Skeletal muscle satellite cell (primary cell): Measurements from ENCODE around the gene SH2B2. TPM values are rescaled to one million over a fixed set of nuclear protein-coding genes. Genes with fewer than 3 reads are reported as not detected.

Experiments
- H3K27me3 ChIP-seq: 2 replicates; pipeline ENCODE4 v1.7.0; 2013; ENCODE audit warnings: low read length; ENCODE audit not compliant: control insufficient read depth, insufficient read depth
- H3K36me3 ChIP-seq: 2 replicates; pipeline ENCODE4 v1.7.0; 2013; ENCODE audit warnings: mild to moderate bottlenecking, control low read depth, low read length; ENCODE audit not compliant: insufficient read depth
- H3K4me1 ChIP-seq: 2 replicates; pipeline ENCODE4 v1.7.0; 2013; ENCODE audit warnings: low read length; ENCODE audit not compliant: control insufficient read depth, insufficient read depth
- H3K4me2 ChIP-seq: 2 replicates; pipeline ENCODE4 v1.7.0; 2013; ENCODE audit warnings: mild to moderate bottlenecking, low read length
- H3K4me3 ChIP-seq: 2 replicates; pipeline ENCODE4 v1.7.0; 2013; ENCODE audit warnings: low read length
- H3K9ac ChIP-seq: 2 replicates; pipeline ENCODE4 v1.7.0; 2013; ENCODE audit warnings: mild to moderate bottlenecking, low read depth, low read length, moderate library complexity
- H3K9me3 ChIP-seq: replicated peaks from 2 replicates; pipeline ENCODE4 v1.7.0; 2013; ENCODE audit warnings: mild to moderate bottlenecking, control low read depth, low read length
- total RNA-seq: library from RNA; depleted of rRNA; stranded (reverse); fragments of >200 nt; gene quantifications from 2 replicates; pipeline ENCODE4 v1.2.3, GENCODE V29; 2012; rRNA removed

SH2B2 gene
- total RNA-seq: 1.5 and 2.0 TPM in 2 replicates

DNA sequence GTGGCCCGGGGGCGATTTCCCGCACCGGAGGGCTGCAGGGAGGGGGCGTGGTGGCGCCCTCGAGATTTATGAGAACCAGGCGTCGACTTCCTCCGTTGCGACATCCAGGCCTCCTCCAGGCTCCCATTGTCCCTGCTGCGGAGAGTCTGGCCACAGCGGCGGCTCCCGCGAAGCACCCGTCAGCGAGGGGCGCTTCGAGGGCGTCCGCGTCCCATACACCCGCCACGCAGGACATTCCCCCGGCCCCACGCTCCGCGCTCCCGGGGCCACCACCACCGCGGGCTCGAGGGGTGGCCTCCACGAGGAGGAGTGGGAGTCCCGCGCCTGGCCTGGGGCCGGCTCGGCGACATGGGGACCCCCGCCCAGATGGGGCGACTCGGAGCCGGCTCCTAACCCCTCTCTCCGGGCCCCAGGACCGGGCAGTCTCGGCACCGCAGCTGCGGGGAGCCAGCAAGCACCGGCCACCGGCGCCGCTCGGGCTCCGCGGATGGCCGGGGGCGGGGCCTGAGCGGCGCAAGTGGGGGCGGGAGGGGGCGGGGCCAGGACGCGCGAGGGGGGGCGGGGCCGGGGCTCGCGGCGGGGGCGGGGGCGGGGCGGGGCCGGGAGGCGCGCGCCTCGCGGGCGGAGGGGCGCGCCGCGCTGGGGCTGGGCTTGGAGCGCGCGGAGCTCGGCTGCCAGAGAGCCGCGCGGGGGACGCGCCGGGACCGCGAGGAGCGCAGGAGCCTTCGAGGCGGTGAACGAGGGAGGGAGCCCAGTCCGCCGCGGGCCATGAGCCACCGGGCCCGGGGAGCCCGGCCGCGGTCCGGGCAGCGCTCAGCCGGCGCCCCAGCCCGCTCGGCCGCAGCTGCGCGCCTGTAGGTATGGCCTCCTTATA lies at the start of gene SH2B2:
SH2B2 (plus strand) TSS at position 632 of the 874 bp plus-strand sequence. CDS start 13,683 bp downstream, outside the sequence.
- Histone ChIP-seq H3K4me3 (peak within 1 kb of the TSS; percentile 94), H3K36me3 (no peaks in the 10 kb centered on the region), H3K9me3 (no peaks in the 10 kb centered on the region), H3K4me2 (peak within 1 kb of the TSS; percentile 100), H3K27me3 (peaks cover 3% of the 10 kb centered on the region), H3K4me1 (peaks cover 33% of the 10 kb centered on the region), H3K9ac (peak within 1 kb of the TSS; percentile 93)

DNA sequence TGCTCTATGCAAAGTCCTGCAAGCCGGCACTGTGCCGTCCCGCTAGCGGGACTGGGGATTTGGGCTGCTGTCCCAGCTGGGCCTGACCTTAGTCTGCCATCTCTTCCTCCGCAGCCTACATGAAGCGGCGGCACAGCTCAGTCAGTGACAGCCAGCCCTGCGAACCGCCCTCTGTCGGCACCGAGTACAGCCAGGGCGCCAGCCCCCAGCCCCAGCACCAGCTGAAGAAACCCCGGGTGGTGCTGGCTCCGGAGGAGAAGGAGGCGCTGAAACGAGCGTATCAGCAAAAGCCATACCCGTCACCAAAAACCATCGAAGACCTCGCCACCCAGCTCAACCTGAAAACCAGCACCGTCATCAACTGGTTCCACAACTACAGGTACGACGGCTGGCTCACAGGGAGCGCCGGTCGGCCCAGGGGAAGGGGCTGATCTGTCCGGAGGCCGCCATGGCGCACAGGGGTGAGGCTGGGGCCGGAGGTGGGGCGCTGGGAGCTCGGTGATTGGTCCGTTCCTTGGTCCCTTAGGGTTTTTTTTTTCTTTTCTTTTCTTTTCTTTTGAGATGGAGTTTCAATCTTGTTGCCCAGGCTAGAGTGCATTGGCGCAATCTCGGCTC lies 47.4 kb upstream of the SH2B2 start:
- Histone ChIP-seq H3K27me3 (no peaks in the 10 kb centered on the region), H3K9ac (no peak overlapping the region), H3K4me2 (no peak overlapping the region), H3K4me3 (no peak overlapping the region), H3K4me1 (no peaks in the 10 kb centered on the region), H3K36me3 (peaks cover 8% of the 10 kb centered on the region), H3K9me3 (no peaks in the 10 kb centered on the region)

DNA sequence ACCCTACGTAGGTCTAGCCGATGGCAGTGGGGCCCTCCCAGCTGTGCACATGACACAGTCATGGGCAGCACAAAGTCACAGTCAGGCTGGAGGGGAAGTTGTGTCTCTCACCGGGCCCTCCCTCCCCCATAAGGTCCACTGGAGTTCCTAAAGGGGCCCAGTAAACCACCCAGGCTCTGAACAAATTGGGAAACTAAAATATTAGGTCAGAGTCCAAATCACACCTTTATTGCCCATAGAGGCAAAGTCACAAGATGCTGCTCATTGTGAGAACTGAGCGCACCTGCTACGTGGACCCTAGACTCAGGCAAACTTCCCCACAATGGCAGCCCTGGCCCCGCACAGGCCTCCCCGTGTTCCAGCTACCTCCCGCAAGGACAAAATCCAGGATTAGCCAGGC lies 45.2 kb upstream of the SH2B2 start:
- H3K4me3 ChIP-seq: no peak overlapping the region
- H3K9me3 ChIP-seq: no peaks in the 10 kb centered on the region
- H3K9ac ChIP-seq: no peak overlapping the region
- H3K36me3 ChIP-seq: peaks cover 8% of the 10 kb centered on the region
- H3K27me3 ChIP-seq: no peaks in the 10 kb centered on the region
- no peak overlapping the region for H3K4me2 ChIP-seq
- no peaks in the 10 kb centered on the region for H3K4me1 ChIP-seq

DNA sequence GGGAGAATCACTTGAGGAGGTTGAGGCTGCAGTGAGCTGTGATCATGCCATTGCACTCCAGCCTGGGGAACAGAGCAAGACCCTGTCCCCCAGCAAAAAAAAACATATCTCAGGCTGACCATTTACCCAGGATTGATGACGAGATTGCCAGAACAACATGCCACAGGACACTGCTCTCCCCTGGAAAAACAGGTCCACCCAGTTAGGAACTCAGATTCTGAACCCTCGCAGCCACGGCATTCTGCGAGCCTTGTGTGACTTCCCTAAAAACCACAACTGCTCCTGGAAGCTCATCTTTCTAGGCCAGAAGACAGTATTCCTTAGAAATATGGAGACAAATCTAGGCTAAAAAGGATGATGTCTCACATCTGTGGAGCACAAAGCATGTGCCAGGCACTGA lies 42.1 kb upstream of the SH2B2 start:
- no peak overlapping the region for H3K9ac ChIP-seq
- H3K36me3 ChIP-seq: peaks cover 8% of the 10 kb centered on the region
- H3K4me2 ChIP-seq: no peak overlapping the region
- H3K9me3 ChIP-seq: no peaks in the 10 kb centered on the region
- H3K4me1 ChIP-seq: no peaks in the 10 kb centered on the region
- no peak overlapping the region for H3K4me3 ChIP-seq
- no peaks in the 10 kb centered on the region for H3K27me3 ChIP-seq

DNA sequence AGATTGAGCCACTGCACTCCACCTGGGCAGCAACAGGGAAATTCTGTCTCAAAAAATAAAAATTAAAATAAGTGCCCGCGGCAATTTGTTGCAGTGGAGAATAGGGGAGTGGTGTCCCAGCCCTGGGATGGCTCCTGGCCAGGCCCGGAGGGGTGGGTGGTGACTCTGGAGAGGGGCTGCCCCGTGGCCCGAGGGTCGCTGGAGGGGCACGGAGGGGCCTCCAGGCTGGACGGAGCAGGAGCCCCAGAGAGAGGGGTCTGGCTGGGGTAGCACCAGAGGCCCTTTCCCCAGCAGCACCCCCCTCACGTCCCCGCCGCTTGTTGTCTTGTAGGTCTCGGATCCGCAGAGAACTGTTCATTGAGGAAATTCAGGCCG lies 38.6 kb upstream of the SH2B2 start:
- H3K9ac ChIP-seq: no peak overlapping the region
- H3K9me3 ChIP-seq: no peaks in the 10 kb centered on the region
- no peak overlapping the region for H3K4me2 ChIP-seq
- H3K27me3 ChIP-seq: no peaks in the 10 kb centered on the region
- peaks cover 2% of the 10 kb centered on the region for H3K36me3 ChIP-seq
- peaks cover 5% of the 10 kb centered on the region for H3K4me1 ChIP-seq
- no peak overlapping the region for H3K4me3 ChIP-seq

DNA sequence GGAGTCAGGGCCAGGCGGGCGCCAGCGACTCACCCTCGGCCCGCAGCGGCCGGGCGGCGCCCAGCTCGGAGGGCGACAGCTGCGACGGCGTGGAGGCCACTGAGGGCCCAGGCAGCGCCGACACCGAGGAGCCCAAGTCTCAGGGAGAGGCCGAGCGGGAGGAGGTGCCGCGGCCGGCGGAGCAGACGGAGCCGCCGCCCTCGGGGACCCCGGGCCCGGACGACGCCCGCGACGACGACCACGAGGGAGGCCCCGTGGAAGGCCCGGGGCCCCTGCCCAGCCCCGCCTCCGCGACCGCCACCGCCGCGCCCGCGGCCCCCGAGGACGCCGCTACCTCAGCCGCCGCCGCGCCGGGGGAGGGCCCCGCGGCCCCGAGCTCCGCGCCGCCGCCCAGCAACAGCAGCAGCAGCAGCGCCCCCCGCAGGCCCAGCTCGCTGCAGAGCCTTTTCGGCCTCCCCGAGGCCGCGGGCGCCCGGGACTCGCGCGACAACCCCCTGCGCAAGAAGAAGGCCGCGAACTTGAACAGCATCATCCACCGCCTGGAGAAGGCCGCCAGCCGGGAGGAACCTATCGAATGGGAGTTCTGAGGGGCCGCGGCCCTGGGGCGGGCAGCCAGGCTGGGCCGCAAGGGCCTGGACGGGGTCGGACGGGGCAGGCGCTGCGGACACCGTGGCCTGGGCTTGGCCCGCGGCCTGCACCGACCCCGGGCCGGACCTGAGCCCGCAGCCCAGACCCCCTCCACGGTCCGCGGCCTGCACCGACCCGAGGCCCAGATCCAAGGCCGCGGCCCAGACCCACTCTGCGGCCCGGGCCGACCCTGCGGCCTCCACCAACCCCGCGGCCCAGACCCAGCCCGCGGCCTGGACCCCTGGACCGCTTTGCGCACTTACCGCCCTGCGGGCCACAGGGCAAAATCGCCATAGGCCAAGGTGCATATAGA lies 37.9 kb upstream of the SH2B2 start:
- Histone ChIP-seq H3K9ac (no peak overlapping the region), H3K4me2 (no peak overlapping the region), H3K9me3 (no peaks in the 10 kb centered on the region), H3K4me1 (peaks cover 11% of the 10 kb centered on the region), H3K36me3 (no peaks in the 10 kb centered on the region), H3K4me3 (no peak overlapping the region), H3K27me3 (no peaks in the 10 kb centered on the region)

DNA sequence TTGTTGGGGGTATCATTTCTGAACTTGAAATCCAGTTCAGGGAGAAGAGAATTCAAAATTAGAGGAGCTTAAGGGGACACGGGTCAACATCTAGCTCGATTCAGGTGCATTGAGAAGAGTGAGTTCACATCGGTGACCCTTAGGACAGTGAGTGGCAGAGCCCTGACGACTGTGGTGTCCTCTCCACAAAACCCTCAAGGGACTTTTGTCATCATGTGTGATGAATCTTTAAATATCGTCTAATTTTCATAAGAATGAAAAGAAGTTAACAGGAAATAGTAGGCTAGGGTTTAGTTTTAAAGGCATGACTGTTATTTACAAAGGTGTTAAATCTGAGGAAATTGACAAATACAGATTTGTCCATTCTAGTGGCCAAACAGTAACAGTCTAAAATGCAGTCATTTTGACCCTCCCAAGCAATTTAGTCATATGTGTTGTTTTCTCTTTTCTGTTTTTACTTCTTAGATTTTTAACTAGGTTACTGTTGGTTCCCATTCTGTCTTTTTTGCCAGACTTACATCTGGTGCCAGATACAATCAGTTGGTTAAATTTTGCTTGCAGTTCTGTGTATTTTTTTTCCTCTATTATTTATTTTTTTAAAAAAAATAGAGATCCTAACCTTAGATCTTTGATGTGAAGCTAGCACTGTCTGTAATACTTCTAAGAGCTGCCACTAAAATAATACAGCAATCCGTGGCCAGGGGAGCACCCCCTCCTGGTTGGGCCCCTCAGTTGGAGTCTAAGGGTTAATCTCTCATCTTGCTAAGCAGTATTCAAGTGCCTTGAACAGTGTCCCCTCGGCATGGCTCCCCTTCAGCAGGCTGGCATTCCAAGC lies 34.9 kb upstream of the SH2B2 start:
- Histone ChIP-seq H3K36me3 (no peaks in the 10 kb centered on the region), H3K27me3 (no peaks in the 10 kb centered on the region), H3K9me3 (no peaks in the 10 kb centered on the region), H3K9ac (no peak overlapping the region), H3K4me3 (no peak overlapping the region), H3K4me1 (peaks cover 16% of the 10 kb centered on the region), H3K4me2 (no peak overlapping the region)

DNA sequence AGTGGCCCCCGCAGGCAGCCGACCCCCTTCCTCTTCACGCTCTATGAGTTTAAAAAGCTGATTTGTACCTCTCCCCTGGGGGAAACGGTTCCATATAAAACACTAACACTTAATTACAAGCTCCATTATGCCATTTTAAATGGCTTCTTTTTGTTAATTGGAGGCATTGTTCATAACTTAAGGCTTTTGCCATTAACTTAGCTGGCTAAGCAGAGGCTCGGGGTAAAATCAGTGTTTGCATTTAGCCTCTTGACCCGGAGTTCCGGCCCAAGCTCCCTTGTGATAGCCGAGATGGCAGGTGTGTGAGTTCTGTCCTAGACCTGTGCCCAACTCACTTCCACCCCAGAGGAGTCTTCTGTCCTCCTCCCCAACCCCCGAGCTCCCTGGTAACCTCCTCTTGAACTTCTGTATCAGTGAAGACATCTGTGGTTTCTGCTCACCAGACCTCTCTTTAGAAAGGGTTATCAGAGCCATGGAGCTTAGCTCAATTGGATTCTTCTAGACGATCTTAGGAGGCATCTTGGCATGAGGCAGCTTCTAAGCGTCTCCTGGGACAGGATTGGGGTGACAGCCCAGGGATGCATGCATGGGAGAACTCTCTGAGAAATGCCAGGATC lies 34.2 kb upstream of the SH2B2 start:
- Histone ChIP-seq H3K9me3 (no peaks in the 10 kb centered on the region), H3K4me1 (peaks cover 16% of the 10 kb centered on the region), H3K9ac (no peak overlapping the region), H3K4me2 (no peak overlapping the region), H3K4me3 (no peak overlapping the region), H3K27me3 (no peaks in the 10 kb centered on the region), H3K36me3 (no peaks in the 10 kb centered on the region)

DNA sequence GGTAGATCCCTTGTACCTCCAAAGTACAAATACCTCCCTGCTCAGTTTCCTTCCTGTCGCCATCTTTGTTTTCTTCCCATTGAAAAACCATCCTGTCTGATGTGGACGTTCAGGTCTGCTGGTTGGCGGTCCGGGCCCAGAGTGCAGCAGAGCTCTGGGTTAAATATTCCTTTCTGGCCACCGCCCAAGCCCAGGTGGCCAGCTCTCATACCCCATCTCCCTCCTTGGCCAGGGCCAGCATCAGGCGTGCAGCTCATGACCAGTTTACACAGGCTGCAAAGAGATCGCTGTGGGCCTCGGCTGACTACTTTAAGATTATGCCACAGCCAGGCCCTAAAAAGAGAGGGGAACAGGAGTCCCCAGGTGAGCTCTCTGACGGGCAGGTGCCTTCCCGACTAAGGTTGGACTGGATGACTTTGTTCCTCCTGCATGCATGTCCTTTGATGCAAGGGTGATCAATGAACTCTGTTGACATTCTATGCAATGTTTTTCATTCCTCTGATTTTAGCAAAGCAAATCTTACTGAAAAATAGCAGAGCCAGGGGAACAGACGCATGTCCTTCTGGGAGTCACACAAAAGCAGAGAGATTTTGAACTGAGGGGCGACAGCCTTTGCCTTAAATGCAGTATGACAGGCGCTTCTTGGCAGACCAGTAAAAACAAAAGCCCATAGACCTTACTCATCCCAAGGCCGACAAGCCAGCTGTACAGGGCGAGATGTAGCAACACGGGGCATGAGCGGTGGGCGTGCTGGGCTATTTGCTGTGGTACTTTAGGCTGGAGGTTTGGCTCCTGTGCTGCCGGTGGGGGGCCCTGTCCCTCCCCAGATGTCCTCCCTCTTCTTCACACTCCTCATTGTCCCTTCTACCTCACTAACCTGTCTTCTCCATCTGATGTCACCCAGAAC lies 33.3 kb upstream of the SH2B2 start:
- H3K9ac ChIP-seq: no peak overlapping the region
- H3K27me3 ChIP-seq: no peaks in the 10 kb centered on the region
- H3K4me3 ChIP-seq: no peak overlapping the region
- H3K4me2 ChIP-seq: peak overlapping the region; percentile 22
- H3K36me3 ChIP-seq: no peaks in the 10 kb centered on the region
- H3K4me1 ChIP-seq: peaks cover 16% of the 10 kb centered on the region
- H3K9me3 ChIP-seq: no peaks in the 10 kb centered on the region

DNA sequence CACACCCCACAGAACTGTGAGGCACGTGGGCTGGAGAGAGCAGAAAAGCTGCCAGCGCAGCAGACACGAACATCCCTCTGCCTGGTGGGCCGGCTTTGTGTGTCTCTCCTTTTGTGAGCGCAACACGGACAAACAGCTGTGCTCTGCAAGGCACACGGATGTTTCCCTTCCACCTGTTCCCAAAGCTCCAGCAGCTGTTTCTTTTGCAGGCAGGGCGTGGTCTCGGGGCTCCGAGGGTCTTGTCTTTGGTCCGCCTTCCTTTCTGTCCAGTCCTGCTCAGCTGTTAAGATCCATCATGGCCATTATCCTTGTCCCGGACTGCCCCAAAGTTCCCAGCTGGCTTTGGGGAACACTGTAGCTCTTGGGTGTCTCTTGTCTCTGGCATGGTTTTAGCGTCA lies 32.7 kb upstream of the SH2B2 start:
- Histone ChIP-seq H3K36me3 (no peaks in the 10 kb centered on the region), H3K4me2 (peak overlapping the region; percentile 22), H3K27me3 (no peaks in the 10 kb centered on the region), H3K9ac (no peak overlapping the region), H3K4me3 (no peak overlapping the region), H3K9me3 (no peaks in the 10 kb centered on the region), H3K4me1 (peaks cover 16% of the 10 kb centered on the region)
